ENCODE data around the gene PYGM.

PYGM gene

GRCh38 chr11:64794526-64794925 lies 34.8 kb upstream of the PYGM start:
- no peaks in the 10 kb centered on the region for H3K27me3 ChIP-seq (ENCODE audit: insufficient read depth, poor library complexity, severe bottlenecking)
- TF ChIP-seq GABPA (IDR thresholded peaks at IDR 0.05; ENCODE audit: low read depth) (no peak), REST (IDR thresholded peaks at IDR 0.05; ENCODE audit: insufficient replicate concordance, low read depth) (no peak), POLR2AphosphoS5 (IDR thresholded peaks at IDR 0.05; ENCODE audit: low read depth) (no peak), SPI1 (IDR thresholded peaks at IDR 0.05; ENCODE audit: borderline replicate concordance, low read depth) (no peak), CTCF (IDR thresholded peaks at IDR 0.05; ENCODE audit: insufficient read depth, low read length) (no peak)
- DNase-seq (ENCODE audit: low read depth in 1 of 2, low spot score in 1 of 2) = no peak
- H3K4me3 ChIP-seq (replicated peaks; ENCODE audit: insufficient read depth, low read length) = no peak overlapping the region
- H3K27ac ChIP-seq (replicated peaks) = no peak overlapping the region

GRCh38 chr11:64793271-64794160 lies 33.7 kb upstream of the PYGM start:
- no peak for TF ChIP-seq CTCF (IDR thresholded peaks at IDR 0.05; ENCODE audit: insufficient read depth, low read length)
- no peak for TF ChIP-seq REST (IDR thresholded peaks at IDR 0.05; ENCODE audit: insufficient replicate concordance, low read depth)
- no peak for TF ChIP-seq GABPA (IDR thresholded peaks at IDR 0.05; ENCODE audit: low read depth)
- TF ChIP-seq SPI1 (IDR thresholded peaks at IDR 0.05; ENCODE audit: borderline replicate concordance, low read depth) = no peak
- TF ChIP-seq POLR2AphosphoS5 (IDR thresholded peaks at IDR 0.05; ENCODE audit: low read depth) = no peak
- no peaks in the 10 kb centered on the region for H3K27me3 ChIP-seq (ENCODE audit: insufficient read depth, poor library complexity, severe bottlenecking)
- no peak for DNase-seq (ENCODE audit: low read depth in 1 of 2, low spot score in 1 of 2)
- H3K27ac ChIP-seq (replicated peaks) = no peak overlapping the region
- no peak overlapping the region for H3K4me3 ChIP-seq (replicated peaks; ENCODE audit: insufficient read depth, low read length)

- Histone ChIP-seq H3K4me3 (replicated peaks; ENCODE audit: insufficient read depth, low read length) (no peak overlapping the region), H3K27me3 (ENCODE audit: insufficient read depth, poor library complexity, severe bottlenecking) (no peaks in the 10 kb centered on the region), H3K27ac (replicated peaks) (no peak overlapping the region)
- TF ChIP-seq POLR2AphosphoS5 (IDR thresholded peaks at IDR 0.05; ENCODE audit: low read depth) (no peak), GABPA (IDR thresholded peaks at IDR 0.05; ENCODE audit: low read depth) (no peak), CTCF (IDR thresholded peaks at IDR 0.05; ENCODE audit: insufficient read depth, low read length) (no peak), SPI1 (IDR thresholded peaks at IDR 0.05; ENCODE audit: borderline replicate concordance, low read depth) (no peak)
- no peak for DNase-seq (ENCODE audit: low read depth in 1 of 2, low spot score in 1 of 2)
Measured at GRCh38 chr11:64792482-64792881, 32.7 kb upstream of the PYGM start.

Measured in HL-60 (cell line).